ENCODE data around the gene BNC2. TPM values are rescaled to one million over a fixed set of nuclear protein-coding genes. Genes with fewer than 3 reads are reported as not detected.

The BNC2 gene
- total RNA-seq, 1 experiment from 2014 or later, result 5.7 TPM

DNA sequence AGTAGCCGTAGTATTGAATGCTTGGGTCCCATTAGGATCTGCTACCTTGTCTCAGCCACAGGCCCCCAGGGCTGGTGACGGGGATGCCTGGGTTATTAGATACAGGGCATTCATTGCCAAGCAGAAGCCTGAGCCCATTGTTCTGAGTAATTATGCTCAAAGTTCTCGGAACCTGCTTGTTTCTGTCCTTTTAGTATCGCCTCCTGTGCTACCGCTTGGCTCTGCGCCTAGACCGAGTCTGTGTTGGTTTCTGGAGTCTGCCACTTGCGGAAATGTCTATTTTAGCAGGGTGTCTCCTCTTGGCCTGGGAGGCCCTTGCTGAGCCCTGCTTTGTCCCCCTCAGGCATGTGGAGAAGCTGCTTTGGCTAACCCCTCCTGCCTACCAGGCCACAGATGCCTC lies 506.1 kb downstream of the BNC2 start:
- intact Hi-C loops (cut with micrococcal nuclease; ENCODE audit: unreplicated experiment), result no loop called here
- DNase-seq (ENCODE audit: low read depth, low spot score) (no peak), ATAC-seq (no peak)
- Histone ChIP-seq H3K27me3 (ENCODE audit: control insufficient read depth, insufficient read depth, low read length) (no peaks in the 10 kb centered on the region), H3K27ac (ENCODE audit: low read length) (no peak overlapping the region), H3K36me3 (ENCODE audit: control insufficient read depth, insufficient read depth, low read length) (no peaks in the 10 kb centered on the region), H3K4me1 (ENCODE audit: control insufficient read depth, insufficient read depth, low read length) (no peaks in the 10 kb centered on the region), H3K4me3 (ENCODE audit: low read depth in 2 of 2, low read length in 2 of 2) (no peak overlapping the region), H3K9me3 (ENCODE audit: control insufficient read depth, insufficient read depth, low read depth, low read length) (no peaks in the 10 kb centered on the region)
- no peak for TF ChIP-seq TCF7L2 (IDR thresholded peaks at IDR 0.05; ENCODE audit: low read depth, low read length)
- in situ Hi-C loops (cut with HindIII; ENCODE audit: low pct_unique_long_range_greater_than_20kb, low sequenced_read_pairs), result no loop called here
- POLR2A ChIA-PET, result no interaction called here
- CTCF ChIA-PET, result no interaction called here
- no TSS peak for BruUV-seq (replicated peaks)

DNA sequence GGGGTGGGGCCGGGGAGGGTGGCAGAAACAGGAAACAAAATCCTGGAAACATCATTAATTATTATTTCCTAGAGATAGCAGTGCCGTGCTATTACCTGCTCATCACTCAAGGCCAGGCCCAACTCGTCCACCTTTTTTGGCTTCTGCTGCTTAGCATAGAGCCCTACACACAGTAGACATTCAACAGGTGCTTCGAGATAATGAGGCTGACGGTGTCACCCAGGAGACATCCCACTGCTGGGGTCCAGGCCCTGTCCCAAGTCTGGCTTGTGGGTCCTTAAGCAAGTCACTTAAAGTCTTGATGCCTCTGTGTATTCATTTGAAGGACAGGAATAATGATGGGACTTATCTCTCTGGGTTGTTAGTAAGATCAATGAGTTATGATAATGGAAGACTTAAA lies 506.6 kb downstream of the BNC2 start:
- no peaks in the 10 kb centered on the region for H3K9me3 ChIP-seq (ENCODE audit: control insufficient read depth, insufficient read depth, low read depth, low read length)
- H3K27me3 ChIP-seq (ENCODE audit: control insufficient read depth, insufficient read depth, low read length), result no peaks in the 10 kb centered on the region
- TF ChIP-seq TCF7L2 (IDR thresholded peaks at IDR 0.05; ENCODE audit: low read depth, low read length), result no peak
- TF ChIP-seq, protein P1, sequence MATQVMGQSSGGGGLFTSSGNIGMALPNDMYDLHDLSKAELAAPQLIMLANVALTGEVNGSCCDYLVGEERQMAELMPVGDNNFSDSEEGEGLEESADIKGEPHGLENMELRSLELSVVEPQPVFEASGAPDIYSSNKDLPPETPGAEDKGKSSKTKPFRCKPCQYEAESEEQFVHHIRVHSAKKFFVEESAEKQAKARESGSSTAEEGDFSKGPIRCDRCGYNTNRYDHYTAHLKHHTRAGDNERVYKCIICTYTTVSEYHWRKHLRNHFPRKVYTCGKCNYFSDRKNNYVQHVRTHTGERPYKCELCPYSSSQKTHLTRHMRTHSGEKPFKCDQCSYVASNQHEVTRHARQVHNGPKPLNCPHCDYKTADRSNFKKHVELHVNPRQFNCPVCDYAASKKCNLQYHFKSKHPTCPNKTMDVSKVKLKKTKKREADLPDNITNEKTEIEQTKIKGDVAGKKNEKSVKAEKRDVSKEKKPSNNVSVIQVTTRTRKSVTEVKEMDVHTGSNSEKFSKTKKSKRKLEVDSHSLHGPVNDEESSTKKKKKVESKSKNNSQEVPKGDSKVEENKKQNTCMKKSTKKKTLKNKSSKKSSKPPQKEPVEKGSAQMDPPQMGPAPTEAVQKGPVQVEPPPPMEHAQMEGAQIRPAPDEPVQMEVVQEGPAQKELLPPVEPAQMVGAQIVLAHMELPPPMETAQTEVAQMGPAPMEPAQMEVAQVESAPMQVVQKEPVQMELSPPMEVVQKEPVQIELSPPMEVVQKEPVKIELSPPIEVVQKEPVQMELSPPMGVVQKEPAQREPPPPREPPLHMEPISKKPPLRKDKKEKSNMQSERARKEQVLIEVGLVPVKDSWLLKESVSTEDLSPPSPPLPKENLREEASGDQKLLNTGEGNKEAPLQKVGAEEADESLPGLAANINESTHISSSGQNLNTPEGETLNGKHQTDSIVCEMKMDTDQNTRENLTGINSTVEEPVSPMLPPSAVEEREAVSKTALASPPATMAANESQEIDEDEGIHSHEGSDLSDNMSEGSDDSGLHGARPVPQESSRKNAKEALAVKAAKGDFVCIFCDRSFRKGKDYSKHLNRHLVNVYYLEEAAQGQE (IDR thresholded peaks at IDR 0.05; ENCODE audit: insufficient read depth in 1 of 2, low read depth in 2 of 2, low read length in 1 of 2), result no peak
- ChIA-PET CTCF (no interaction called here), POLR2A (no interaction called here)
- DNase-seq (ENCODE audit: low read depth, low spot score) (no peak), ATAC-seq (no peak)
- no peaks in the 10 kb centered on the region for H3K4me1 ChIP-seq (ENCODE audit: control insufficient read depth, insufficient read depth, low read length)
- intact Hi-C loops (cut with micrococcal nuclease; ENCODE audit: unreplicated experiment) (no loop called here), in situ Hi-C loops (cut with HindIII; ENCODE audit: low pct_unique_long_range_greater_than_20kb, low sequenced_read_pairs) (no loop called here)
- no peak overlapping the region for H3K27ac ChIP-seq (ENCODE audit: low read length)
- no peaks in the 10 kb centered on the region for H3K36me3 ChIP-seq (ENCODE audit: control insufficient read depth, insufficient read depth, low read length)
- BruUV-seq (replicated peaks), result no TSS peak
- no peak overlapping the region for H3K4me3 ChIP-seq (ENCODE audit: low read depth in 2 of 2, low read length in 2 of 2)

DNA sequence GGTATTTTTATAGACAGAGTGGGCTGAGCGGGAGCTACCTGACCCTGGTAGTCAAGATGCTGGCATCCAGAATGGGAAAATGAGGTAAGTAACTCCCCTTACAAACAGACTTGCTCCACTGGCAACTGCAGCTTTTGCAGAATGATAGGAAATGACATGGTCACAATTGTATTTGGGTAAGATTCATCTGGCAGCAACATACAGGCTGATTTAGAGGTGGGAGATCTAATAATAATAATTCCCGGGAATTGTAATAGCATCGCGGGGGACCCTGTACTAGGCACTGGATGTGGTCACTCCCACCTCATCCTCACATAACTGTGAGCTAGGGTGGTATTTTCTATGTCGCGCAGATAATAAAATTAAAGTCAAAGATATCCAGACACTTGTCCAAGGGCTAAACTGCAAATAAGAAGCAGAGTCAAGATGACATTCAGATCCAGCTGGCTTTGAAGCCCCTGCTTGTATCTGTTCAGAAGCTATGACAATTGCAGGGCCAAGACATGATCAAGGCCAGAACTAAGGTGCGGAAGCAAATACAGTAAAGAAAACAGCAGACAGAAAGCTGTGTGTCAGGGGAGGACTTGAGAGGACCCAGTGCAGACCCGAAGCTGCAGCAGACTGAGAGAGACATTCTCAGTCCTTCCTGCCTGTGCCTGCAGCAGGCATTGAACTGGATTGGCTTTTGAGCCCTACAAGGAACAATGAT lies 507.2 kb downstream of the BNC2 start:
- no peak for DNase-seq (ENCODE audit: low read depth, low spot score)
- TF ChIP-seq SIN3A (IDR thresholded peaks at IDR 0.05; ENCODE audit: borderline replicate concordance, insufficient read depth, low read depth, low read length) (no peak), POLR2AphosphoS5 (IDR thresholded peaks at IDR 0.05; ENCODE audit: low read depth, low read length) (no peak), TCF7L2 (IDR thresholded peaks at IDR 0.05; ENCODE audit: low read depth, low read length) (no peak)
- TF ChIP-seq, protein P1 (IDR thresholded peaks at IDR 0.05; ENCODE audit: insufficient read depth in 1 of 2, low read depth in 2 of 2, low read length in 1 of 2), result no peak
- TF ChIP-seq, protein P2, sequence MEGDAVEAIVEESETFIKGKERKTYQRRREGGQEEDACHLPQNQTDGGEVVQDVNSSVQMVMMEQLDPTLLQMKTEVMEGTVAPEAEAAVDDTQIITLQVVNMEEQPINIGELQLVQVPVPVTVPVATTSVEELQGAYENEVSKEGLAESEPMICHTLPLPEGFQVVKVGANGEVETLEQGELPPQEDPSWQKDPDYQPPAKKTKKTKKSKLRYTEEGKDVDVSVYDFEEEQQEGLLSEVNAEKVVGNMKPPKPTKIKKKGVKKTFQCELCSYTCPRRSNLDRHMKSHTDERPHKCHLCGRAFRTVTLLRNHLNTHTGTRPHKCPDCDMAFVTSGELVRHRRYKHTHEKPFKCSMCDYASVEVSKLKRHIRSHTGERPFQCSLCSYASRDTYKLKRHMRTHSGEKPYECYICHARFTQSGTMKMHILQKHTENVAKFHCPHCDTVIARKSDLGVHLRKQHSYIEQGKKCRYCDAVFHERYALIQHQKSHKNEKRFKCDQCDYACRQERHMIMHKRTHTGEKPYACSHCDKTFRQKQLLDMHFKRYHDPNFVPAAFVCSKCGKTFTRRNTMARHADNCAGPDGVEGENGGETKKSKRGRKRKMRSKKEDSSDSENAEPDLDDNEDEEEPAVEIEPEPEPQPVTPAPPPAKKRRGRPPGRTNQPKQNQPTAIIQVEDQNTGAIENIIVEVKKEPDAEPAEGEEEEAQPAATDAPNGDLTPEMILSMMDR (IDR thresholded peaks at IDR 0.05), result no peak
- Histone ChIP-seq H3K4me1 (ENCODE audit: control insufficient read depth, insufficient read depth, low read length) (no peaks in the 10 kb centered on the region), H3K27ac (ENCODE audit: low read length) (no peak overlapping the region), H3K9me3 (ENCODE audit: control insufficient read depth, insufficient read depth, low read depth, low read length) (no peaks in the 10 kb centered on the region), H3K36me3 (ENCODE audit: control insufficient read depth, insufficient read depth, low read length) (no peaks in the 10 kb centered on the region), H3K4me3 (ENCODE audit: low read depth in 2 of 2, low read length in 2 of 2) (no peak overlapping the region), H3K27me3 (ENCODE audit: control insufficient read depth, insufficient read depth, low read length) (no peaks in the 10 kb centered on the region)
- in situ Hi-C loops (cut with HindIII; ENCODE audit: low pct_unique_long_range_greater_than_20kb, low sequenced_read_pairs), result no loop called here
- no TSS peak for BruUV-seq (replicated peaks)
- ChIA-PET CTCF (no interaction called here), POLR2A (no interaction called here)
- no peak for ATAC-seq
- intact Hi-C loops (cut with micrococcal nuclease; ENCODE audit: unreplicated experiment), result no loop called here

Data from Panc1 (cell line).